WTC11 (cell line): Measurements from ENCODE around the gene RPL7L1. TPM values are rescaled to one million over a fixed set of nuclear protein-coding genes. Genes with fewer than 3 reads are reported as not detected.

Source experiments
- ATF2 ChIP-seq: sonication (generic); formaldehyde crosslinking; IDR thresholded peaks from 2 replicates; pipeline ENCODE4 v1.8.1; 2022; ENCODE audit warnings: low read depth, missing genetic modification reagents, borderline replicate concordance
- CBFB ChIP-seq: sonication (generic); formaldehyde crosslinking; IDR thresholded peaks from 2 replicates; pipeline ENCODE4 v1.8.1; 2022; ENCODE audit warnings: mild to moderate bottlenecking, low read depth, missing genetic modification reagents
- CREB1 ChIP-seq: sonication (generic); formaldehyde crosslinking; IDR thresholded peaks from 2 replicates; pipeline ENCODE4 v1.8.0; 2023; ENCODE audit warnings: mild to moderate bottlenecking, missing genetic modification reagents
- CTCF ChIP-seq: fragments of 200-600 bp; IDR thresholded peaks from 2 replicates; pipeline ENCODE4 v1.8.0; 2022; ENCODE audit warnings: antibody characterized with exemption
- E2F1 ChIP-seq: sonication (generic); formaldehyde crosslinking; IDR thresholded peaks from 2 replicates; pipeline ENCODE4 v1.8.0; 2022; ENCODE audit warnings: mild to moderate bottlenecking, missing genetic modification reagents
- ELF4 ChIP-seq: sonication (generic); formaldehyde crosslinking; IDR thresholded peaks from 2 replicates; pipeline ENCODE4 v1.8.1; 2022; ENCODE audit warnings: low read depth, mild to moderate bottlenecking, moderate library complexity, missing genetic modification reagents
- FOXK1 ChIP-seq: sonication (generic); formaldehyde crosslinking; IDR thresholded peaks from 2 replicates; pipeline ENCODE4 v1.8.0; 2022; ENCODE audit warnings: mild to moderate bottlenecking, moderate library complexity, missing genetic modification reagents
- GABPB1 ChIP-seq: sonication (generic); formaldehyde crosslinking; IDR thresholded peaks from 2 replicates; pipeline ENCODE4 v1.8.1; 2023; ENCODE audit warnings: mild to moderate bottlenecking, missing genetic modification reagents
- GTF2I ChIP-seq: fragments of 250-450 bp; sonication (Bioruptor Pico); conservative IDR thresholded peaks from 2 replicates; pipeline ENCODE4 v1.4.0; 2021; ENCODE audit warnings: mild to moderate bottlenecking
- HMGXB4 ChIP-seq: sonication (generic); formaldehyde crosslinking; IDR thresholded peaks from 2 replicates; pipeline ENCODE4 v1.8.1; 2023; ENCODE audit warnings: mild to moderate bottlenecking, moderate library complexity, missing genetic modification reagents
- MLX ChIP-seq: sonication (generic); formaldehyde crosslinking; IDR thresholded peaks from 2 replicates; pipeline ENCODE4 v1.8.1; 2023; ENCODE audit warnings: mild to moderate bottlenecking, missing genetic modification reagents, moderate library complexity
- PREB ChIP-seq: sonication (generic); formaldehyde crosslinking; IDR thresholded peaks from 2 replicates; pipeline ENCODE4 v1.8.1; 2022; ENCODE audit warnings: mild to moderate bottlenecking, missing genetic modification reagents, moderate library complexity, borderline replicate concordance
- RELA ChIP-seq: sonication (generic); formaldehyde crosslinking; IDR thresholded peaks from 2 replicates; pipeline ENCODE4 v1.8.1; 2022; ENCODE audit warnings: missing genetic modification reagents, mild to moderate bottlenecking, borderline replicate concordance
- RORB ChIP-seq: fragments of 250-450 bp; sonication (Bioruptor Pico); IDR thresholded peaks from 2 replicates; pipeline ENCODE4 v1.9.0; 2021; ENCODE audit warnings: mild to moderate bottlenecking
- SMAD4 ChIP-seq: sonication (generic); formaldehyde crosslinking; IDR thresholded peaks from 2 replicates; pipeline ENCODE4 v1.8.0; 2022; ENCODE audit warnings: mild to moderate bottlenecking, missing genetic modification reagents
- STAT6 ChIP-seq: sonication (generic); formaldehyde crosslinking; conservative IDR thresholded peaks from 2 replicates; pipeline ENCODE4 v1.8.1; 2023; ENCODE audit warnings: mild to moderate bottlenecking, low read depth, missing genetic modification reagents, moderate library complexity
- TCF7 ChIP-seq: sonication (generic); formaldehyde crosslinking; IDR thresholded peaks from 2 replicates; pipeline ENCODE4 v1.8.0; 2022; ENCODE audit warnings: mild to moderate bottlenecking, low read depth, missing genetic modification reagents, moderate library complexity
- TEAD1 ChIP-seq: sonication (generic); formaldehyde crosslinking; IDR thresholded peaks from 2 replicates; pipeline ENCODE4 v1.8.0; 2022; ENCODE audit warnings: mild to moderate bottlenecking, missing genetic modification reagents
- TP53 ChIP-seq: sonication (generic); formaldehyde crosslinking; IDR thresholded peaks from 2 replicates; pipeline ENCODE4 v1.8.1; 2023; ENCODE audit warnings: mild to moderate bottlenecking, missing genetic modification reagents
- ZNF121 ChIP-seq: sonication (generic); formaldehyde crosslinking; IDR thresholded peaks from 2 replicates; pipeline ENCODE4 v1.8.0; 2023; ENCODE audit warnings: missing genetic modification reagents
- ZNF138 ChIP-seq: sonication (generic); formaldehyde crosslinking; conservative IDR thresholded peaks from 2 replicates; pipeline ENCODE4 v1.8.1; 2022; ENCODE audit warnings: mild to moderate bottlenecking, moderate library complexity, missing genetic modification reagents
- ZNF232 ChIP-seq: sonication (generic); formaldehyde crosslinking; IDR thresholded peaks from 2 replicates; pipeline ENCODE4 v1.8.0; 2022; ENCODE audit warnings: mild to moderate bottlenecking, missing genetic modification reagents
- ZNF396 ChIP-seq: fragments of 250-450 bp; sonication (Bioruptor Pico); IDR thresholded peaks from 2 replicates; pipeline ENCODE4 v1.8.0; 2021; ENCODE audit warnings: mild to moderate bottlenecking, moderate library complexity, borderline replicate concordance
- ZNF416 ChIP-seq: fragments of 250-450 bp; sonication (Bioruptor Pico); IDR thresholded peaks from 2 replicates; pipeline ENCODE4 v1.9.0; 2021; ENCODE audit warnings: mild to moderate bottlenecking, inconsistent platforms
- ZNF425 ChIP-seq: fragments of 250-450 bp; sonication (Bioruptor Pico); conservative IDR thresholded peaks from 2 replicates; pipeline ENCODE4 v1.9.0; 2021; ENCODE audit warnings: mild to moderate bottlenecking
- total RNA-seq: library from RNA; stranded (reverse); gene quantifications from 3 replicates; pipeline ENCODE4 v1.2.3, GENCODE V29; 2021

Gene RPL7L1
- total RNA-seq, 1 experiment from 2014 or later, result 107 TPM

GRCh38 chr6:42890311-42891198, 11.1 kb downstream of the RPL7L1 start (continued):
- TF ChIP-seq MLX (CRISPR knock-in tag) (0 out of 2 replicates have a peak, but pooled peaks have one; percentile 21), CBFB (CRISPR knock-in tag) (peak; percentile 95), SMAD4 (CRISPR knock-in tag) (no peak), ZNF425 (CRISPR knock-in tag) (peak; percentile 82), TEAD1 (CRISPR knock-in tag) (peak; percentile 74), ELF4 (CRISPR knock-in tag) (no peak), RORB (CRISPR knock-in tag) (no peak), FOXK1 (peak; percentile 83), HMGXB4 (CRISPR knock-in tag) (peak; percentile 98), GABPB1 (peak; percentile 86), ZNF121 (CRISPR knock-in tag) (no peak), GTF2I (CRISPR knock-in tag) (0 out of 2 replicates have a peak, but pooled peaks have one; percentile 5), ZNF416 (CRISPR knock-in tag) (peak; percentile 98), STAT6 (peak; percentile 54; the same call in 1 of the 2 replicates), RELA (peak; percentile 92), PREB (peak; percentile 84), TCF7 (peak; percentile 87; the same call in 1 of the 2 replicates), E2F1 (CRISPR knock-in tag) (no peak; the same call in 1 of the 2 replicates), TP53 (CRISPR knock-in tag) (peak; percentile 72), ATF2 (CRISPR knock-in tag) (0 out of 2 replicates have a peak, but pooled peaks have one; percentile 39), ZNF396 (no peak), ZNF232 (CRISPR knock-in tag) (peak; percentile 65; the same call in 1 of the 2 replicates), CTCF (no peak), ZNF138 (CRISPR knock-in tag) (0 out of 2 replicates have a peak, but pooled peaks have one; percentile 91), CREB1 (CRISPR knock-in tag) (no peak; the same call in none of the 2 replicates)
